ENCODE results near the gene DAG1. TPM values are rescaled to one million over a fixed set of nuclear protein-coding genes. Genes with fewer than 3 reads are reported as not detected.

DAG1 gene
- 20.8 and 27.7 TPM in 2 replicates for total RNA-seq (2014; rRNA removed; shearing (Covaris generic))

DNA sequence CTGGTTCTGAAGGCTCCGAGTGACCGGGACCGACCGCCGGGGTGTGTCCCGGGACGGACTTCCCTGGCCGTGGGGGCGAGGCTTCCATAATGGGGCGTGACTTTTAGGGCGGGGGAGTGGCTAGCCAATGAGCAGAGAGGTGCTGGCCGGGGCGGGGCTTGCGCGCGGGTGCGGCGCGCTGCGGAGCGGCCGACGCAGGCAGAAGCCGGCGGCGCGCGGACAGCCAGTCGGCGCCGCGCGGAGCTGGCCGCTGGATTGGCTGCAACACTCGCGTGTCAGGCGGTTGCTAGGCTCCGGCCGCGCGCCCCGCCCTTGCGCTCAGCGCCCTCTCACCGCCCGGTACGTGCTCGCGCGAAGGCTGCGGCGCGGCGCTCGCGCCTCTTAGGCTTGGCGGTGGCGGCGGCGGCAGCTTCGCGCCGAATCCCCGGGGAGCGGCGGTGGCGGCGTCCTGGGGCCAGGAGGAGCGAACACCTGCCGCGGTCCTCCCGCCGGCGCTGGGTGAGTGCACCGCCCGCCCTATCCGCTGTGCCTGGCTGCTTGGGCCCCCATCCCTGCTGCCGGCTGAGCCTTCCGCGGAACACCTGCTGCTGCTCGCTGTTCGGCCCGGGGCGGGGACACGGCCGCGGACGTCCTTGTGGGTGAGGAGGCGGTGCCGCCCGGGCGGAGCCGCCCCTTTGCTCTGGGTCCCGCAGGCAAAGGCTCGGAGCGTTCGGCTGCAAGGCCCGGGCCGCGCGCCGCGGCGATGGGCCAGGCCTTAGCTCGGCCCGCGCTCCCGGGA lies at the start of gene DAG1:
Gene DAG1 (plus strand): TSS at position 332 of the 778 bp plus-strand sequence. CDS start 40,268 bp downstream, outside the sequence.
- DNase-seq (ENCODE audit: low read depth), result peak; percentile 97

GRCh38 chr3:49421890-49422378 lies 48.1 kb upstream of the DAG1 start:
- no peak for DNase-seq (ENCODE audit: low read depth)

DNA sequence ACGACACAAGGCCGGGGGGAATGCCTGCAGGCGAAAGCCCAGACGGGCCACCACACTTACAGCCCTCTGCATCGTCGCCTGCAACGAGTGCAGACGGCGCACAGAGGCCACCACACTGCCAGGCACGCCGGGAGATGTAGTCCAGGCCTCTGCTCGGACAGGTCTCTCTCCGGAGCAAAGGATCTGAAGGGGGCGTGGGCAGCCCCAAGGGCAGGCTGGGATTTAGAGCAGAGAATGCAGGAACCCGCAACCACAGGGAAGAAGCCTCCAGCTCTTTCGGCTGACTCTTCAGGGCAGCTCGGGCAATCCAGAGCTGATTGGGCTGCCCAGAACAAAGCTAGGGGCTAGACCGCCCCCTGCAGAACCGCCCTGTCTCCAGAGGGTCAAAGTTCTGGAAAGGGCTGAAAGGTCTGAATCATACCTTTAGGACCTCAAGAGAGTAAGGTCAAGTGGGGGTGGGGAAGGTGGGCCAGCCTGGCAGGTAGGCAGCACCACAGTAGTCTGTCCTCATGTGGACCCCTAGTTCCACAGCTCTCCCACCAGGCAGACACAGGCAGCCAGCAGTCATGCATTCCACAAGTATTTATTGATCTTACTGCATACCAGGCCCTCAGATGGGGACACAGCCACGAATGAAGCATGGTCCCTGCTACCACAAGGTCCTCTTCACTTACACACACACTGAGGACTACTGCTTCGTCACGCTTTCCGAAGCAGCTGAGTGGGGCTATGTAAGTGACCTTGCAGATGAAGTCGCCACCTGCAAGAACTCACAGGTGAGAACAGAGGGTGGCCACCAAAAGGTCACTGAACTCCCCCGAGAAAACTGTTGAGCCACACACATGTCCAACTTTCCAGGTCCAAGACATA lies 47.5 kb upstream of the DAG1 start, which contains the start of gene AMT:
Gene AMT (minus strand): TSS at position 95 of the 870 bp plus-strand sequence. CDS start 23 bp downstream, at position 72.
- DNase-seq (ENCODE audit: low read depth), result no peak

- DNase-seq (ENCODE audit: low read depth), result no peak
Observed at GRCh38 chr3:49424816-49425215, 45.3 kb upstream of the DAG1 start.

GRCh38 chr3:49427586-49427985 lies 42.5 kb upstream of the DAG1 start:
- no peak for DNase-seq (ENCODE audit: low read depth)

GRCh38 chr3:49428752-49429080 lies 41.4 kb upstream of the DAG1 start:
- no peak for DNase-seq (ENCODE audit: low read depth)

- no peak for DNase-seq (ENCODE audit: low read depth)
Observed at GRCh38 chr3:49434731-49435130, 35.3 kb upstream of the DAG1 start.

GRCh38 chr3:49445391-49445790 lies 24.7 kb upstream of the DAG1 start:
- DNase-seq (ENCODE audit: low read depth), result no peak

- no peak for DNase-seq (ENCODE audit: low read depth)
Observed at GRCh38 chr3:49453621-49454020, 16.4 kb upstream of the DAG1 start.

- DNase-seq (ENCODE audit: low read depth), result peak; percentile 15
Observed at GRCh38 chr3:49454458-49454857, 15.6 kb upstream of the DAG1 start.

- no peak for DNase-seq (ENCODE audit: low read depth)
Observed at GRCh38 chr3:49454898-49455681, 15.0 kb upstream of the DAG1 start.

DNA sequence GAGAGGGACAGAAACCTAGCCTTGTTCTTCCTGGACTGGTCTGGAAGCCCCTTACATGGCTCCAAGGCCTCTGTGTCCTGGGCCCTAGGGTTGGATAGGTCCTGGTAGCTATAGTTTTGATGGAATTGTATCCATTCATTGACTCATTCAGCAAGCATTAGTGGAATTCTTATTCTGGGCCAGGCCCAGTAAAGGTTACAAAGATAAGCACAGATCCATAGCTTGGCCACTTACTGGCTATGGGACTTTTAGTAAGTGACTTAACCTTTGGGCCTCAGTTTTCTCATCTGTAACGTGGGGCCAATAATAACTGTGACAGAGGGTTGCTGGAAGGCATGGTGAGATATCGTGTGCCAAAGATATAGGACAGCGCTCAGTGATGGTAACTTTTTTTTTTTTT lies 13.6 kb upstream of the DAG1 start:
- no peak for DNase-seq (ENCODE audit: low read depth)

- DNase-seq (ENCODE audit: low read depth), result no peak
Observed at GRCh38 chr3:49460188-49460890, 9.7 kb upstream of the DAG1 start.

DNA sequence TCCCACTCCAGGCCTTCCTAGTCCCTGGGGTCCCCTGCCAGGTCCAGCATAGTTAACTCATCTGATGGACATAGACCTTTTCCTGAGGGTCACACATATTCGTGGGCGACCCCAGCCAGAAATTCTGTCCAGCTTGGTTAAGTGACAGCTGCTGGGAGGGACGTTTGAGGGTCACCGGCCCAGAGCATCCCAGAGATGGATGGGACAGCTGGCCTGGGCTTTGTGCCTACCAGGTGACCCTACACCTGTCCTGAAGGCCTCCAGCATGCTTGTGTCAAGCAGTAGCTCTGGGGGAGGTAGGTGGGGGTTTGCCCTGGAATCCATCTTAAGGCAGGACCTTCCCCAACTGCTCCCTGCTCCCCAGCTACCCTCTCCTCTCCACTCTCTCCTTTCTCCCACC lies 9.1 kb upstream of the DAG1 start:
- DNase-seq (ENCODE audit: low read depth), result no peak

DNA sequence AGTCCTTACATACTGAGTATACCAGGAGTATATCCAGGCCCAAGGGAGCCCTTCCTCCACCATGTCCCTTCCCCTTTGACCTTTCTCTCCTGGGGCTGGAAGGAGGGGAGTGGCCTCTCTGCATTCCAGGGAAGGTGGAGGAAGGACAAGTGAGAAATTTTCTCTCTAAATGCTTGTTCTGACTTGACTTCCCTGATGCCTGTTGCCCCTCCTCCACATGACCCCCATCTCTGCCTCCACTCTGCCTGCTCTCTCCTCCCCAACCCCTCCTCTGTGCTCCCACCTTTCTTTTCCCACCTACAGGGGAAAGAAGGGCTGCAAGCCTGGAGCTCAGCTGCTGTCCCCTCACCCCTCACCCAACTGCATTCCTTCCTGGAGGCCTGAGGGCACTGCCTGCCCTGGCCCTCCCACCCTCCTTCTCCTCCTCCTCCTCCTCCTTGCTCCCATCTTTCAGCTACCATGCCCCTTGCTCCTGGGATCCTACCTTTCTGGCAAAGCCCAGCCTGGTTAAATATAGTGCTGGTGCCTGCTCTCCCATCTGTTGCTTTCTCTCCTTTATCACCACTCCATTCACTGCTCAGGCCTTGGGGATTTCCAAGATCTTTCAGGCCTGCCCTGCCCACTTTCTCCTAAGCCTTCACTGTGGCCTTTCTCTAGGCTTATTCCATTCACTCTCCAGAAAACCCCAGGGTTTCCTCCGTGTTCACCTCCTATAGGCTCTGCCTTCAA lies 8.5 kb upstream of the DAG1 start:
- DNase-seq (ENCODE audit: low read depth), result peak; percentile 21

DNA sequence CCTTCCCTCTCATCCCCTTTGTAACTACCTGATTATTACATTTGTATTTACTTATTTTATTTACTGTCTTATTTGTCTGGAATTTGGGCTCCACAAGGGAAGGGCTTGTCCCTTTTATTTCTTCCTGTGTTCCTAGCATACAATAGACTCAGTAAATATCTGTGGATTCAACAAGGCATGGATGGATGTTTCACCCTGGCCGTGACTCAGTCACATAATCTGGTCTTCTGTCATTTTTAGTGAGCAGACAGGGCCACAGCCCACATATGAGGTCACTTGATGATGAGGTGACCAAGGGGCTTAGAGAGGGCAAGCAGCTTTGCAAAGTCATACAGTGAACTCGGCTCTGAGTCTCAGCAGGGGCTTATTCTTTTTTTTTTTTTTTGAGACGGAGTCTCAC lies 7.8 kb upstream of the DAG1 start:
- peak; percentile 42 for DNase-seq (ENCODE audit: low read depth)

DNA sequence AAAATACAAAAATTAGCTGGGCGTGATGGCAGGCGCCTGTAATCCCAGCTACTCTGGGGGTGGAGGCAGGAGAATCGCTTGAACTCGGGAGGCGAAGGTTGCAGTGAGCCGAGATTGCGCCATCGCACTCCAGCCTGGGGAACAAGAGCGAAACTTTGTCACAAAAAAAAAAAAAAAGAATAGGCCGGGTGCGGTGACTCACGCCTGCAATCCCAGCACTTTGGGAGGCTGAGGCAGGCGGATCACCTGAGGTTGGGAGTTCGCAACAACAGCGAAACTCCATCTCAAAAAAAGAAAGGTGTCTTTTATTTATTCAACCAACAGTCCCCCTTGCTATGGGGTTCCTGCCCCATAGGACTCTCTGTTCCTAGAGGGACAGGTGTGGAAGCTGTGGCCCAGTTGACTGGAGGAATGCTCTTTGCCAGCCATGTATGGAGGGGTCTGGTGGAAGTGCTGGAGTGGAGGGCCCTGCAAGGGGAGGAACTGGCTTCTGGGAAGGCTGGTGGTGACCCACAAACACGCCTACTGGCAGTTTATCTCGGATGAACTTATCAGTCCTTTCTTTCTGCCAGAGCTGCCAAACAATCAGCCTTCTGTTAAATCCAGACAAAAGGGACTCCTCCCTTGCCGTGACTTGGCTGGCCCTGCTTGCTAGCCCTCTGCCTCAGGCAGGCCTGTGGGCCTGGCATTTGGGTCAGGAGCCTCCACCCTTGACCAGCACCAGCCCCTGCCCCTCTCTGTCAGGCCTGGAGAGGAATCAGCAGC lies 4.6 kb upstream of the DAG1 start:
- DNase-seq (ENCODE audit: low read depth), result peak; percentile 4

DNA sequence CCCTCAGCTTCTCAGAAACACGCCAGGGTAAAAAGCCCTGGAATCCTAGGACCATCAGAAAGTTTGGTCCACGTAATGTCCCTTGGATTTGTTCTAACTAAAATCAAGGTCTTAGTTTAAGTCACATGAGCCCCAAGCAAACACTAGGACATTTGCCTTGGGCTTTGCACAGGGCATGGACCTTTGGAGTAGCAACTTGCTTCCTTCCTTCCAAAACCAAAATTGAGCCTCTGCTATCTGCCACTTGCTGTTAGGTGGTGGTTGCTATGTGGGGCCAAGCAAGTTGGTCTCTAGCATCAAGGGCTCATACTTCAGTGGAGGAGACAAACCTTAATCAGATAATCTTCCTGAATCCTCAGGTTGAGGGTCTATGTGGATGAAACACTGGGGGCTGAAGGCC lies 4.0 kb upstream of the DAG1 start:
- DNase-seq (ENCODE audit: low read depth), result no peak

- peak; percentile 53 for DNase-seq (ENCODE audit: low read depth)
Observed at GRCh38 chr3:49469037-49469935, 781 bp upstream of the DAG1 start.
